A549 (cell line): ENCODE measurements around the gene IL23A. TPM values are rescaled to one million over a fixed set of nuclear protein-coding genes. Genes with fewer than 3 reads are reported as not detected.

Experiments used
- ATAC-seq, 2 experiments: fragments of 200-7000 bp in 1 of 2; fragments of >200 bp in 1 of 2; cut with Nextera tagmentation in 1 of 2; cut with Tn5 transposase in 1 of 2; 3 replicates each; pipeline versions ENCODE4 v1.8.0 to v1.9.1; 2018 to 2020; ENCODE audit warnings: mild to moderate bottlenecking in 1 of 2, moderate library complexity in 1 of 2
- CTCF ChIA-PET: fragments of 300-600 bp; sonication (Branson Sonifier 250); formaldehyde crosslinking; extraction: SDS; loops from one replicate; lab custom pipeline; 2021; ENCODE audit warnings: antibody characterized with exemption, inconsistent platforms; lab: Yijun Ruan, JAX
- POLR2A ChIA-PET: fragments of 350-600 bp; formaldehyde crosslinking; extraction: SDS; loops from one replicate; lab custom pipeline; 2021; ENCODE audit warnings: antibody characterized with exemption, inconsistent platforms; lab: Yijun Ruan, JAX
- DNase-seq, 2 experiments: peaks; one replicate each; pipeline versions ENCODE4 v3.0.0 to v3.0.0-alpha.2; 2011 to 2016; ENCODE audit warnings: low read depth in 1 of 2, low spot score in 1 of 2
- FAIRE-seq: peaks from 2 replicates; lab custom pipeline; 2011; peaks lifted over from hg19 to GRCh38; lab: Jason Lieb, UNC
- H3K27ac ChIP-seq, 2 experiments: fragments of >200 bp; sonication (Bioruptor Twin); formaldehyde crosslinking; 3 replicates each; pipeline ENCODE4 v1.5.1; 2016 to 2017
- H3K4me1 ChIP-seq: fragments of >200 bp; sonication (Bioruptor Twin); formaldehyde crosslinking; 3 replicates; pipeline ENCODE4 v1.6.1; 2016
- H3K4me2 ChIP-seq: fragments of >200 bp; sonication (Bioruptor Twin); formaldehyde crosslinking; 3 replicates; pipeline ENCODE4 v1.6.1; 2016
- H3K4me3 ChIP-seq: fragments of >200 bp; sonication (Bioruptor Twin); formaldehyde crosslinking; 3 replicates; pipeline ENCODE4 v1.5.1; 2016
- H3K9me3 ChIP-seq: fragments of >200 bp; sonication (Bioruptor Twin); formaldehyde crosslinking; 3 replicates; pipeline ENCODE4 v1.6.1; 2016
- BHLHE40 ChIP-seq: IDR thresholded peaks from 2 replicates; pipeline ENCODE4 v1.6.1; 2012; ENCODE audit warnings: low read depth, low read length, inconsistent platforms
- CBX2 ChIP-seq: fragments of 200-600 bp; sonication (generic); IDR thresholded peaks from 2 replicates; pipeline ENCODE4 v1.6.1; 2016; ENCODE audit warnings: low read depth, mild to moderate bottlenecking, borderline replicate concordance
- CHD2 ChIP-seq: fragments of 150-350 bp; IDR thresholded peaks from 2 replicates; pipeline ENCODE4 v1.6.1; 2014; ENCODE audit warnings: low read length; ENCODE audit not compliant: partially characterized antibody
- EHMT2 ChIP-seq: fragments of 200-600 bp; sonication (generic); IDR thresholded peaks from 2 replicates; pipeline ENCODE4 v1.6.1; 2016; ENCODE audit warnings: antibody characterized with exemption, low read depth, mild to moderate bottlenecking, moderate library complexity
- EP300 ChIP-seq, 2 experiments: fragments of >200 bp; sonication (Bioruptor Twin); formaldehyde crosslinking; IDR thresholded peaks; 2 replicates in 1 of 2; 3 replicates in 1 of 2; pipeline ENCODE4 v1.6.1; 2016 to 2017
- ESRRA ChIP-seq: fragments of 150-350 bp; IDR thresholded peaks from 2 replicates; pipeline ENCODE4 v1.6.1; 2014; ENCODE audit warnings: mild to moderate bottlenecking, low read length, borderline replicate concordance
- FOSB ChIP-seq: fragments of 250-450 bp; sonication (Bioruptor Pico); IDR thresholded peaks from 2 replicates; pipeline ENCODE4 v1.5.0; 2020; ENCODE audit warnings: mild to moderate bottlenecking, moderate library complexity
- FOSL2 ChIP-seq, 2 experiments: fragments of 450-650 bp in 1 of 2; fragments of >200 bp in 1 of 2; sonication (Bioruptor Twin) in 1 of 2; formaldehyde crosslinking; IDR thresholded peaks; 2 replicates each; pipeline versions ENCODE4 v1.5.0 to v1.6.1; 2016 to 2020; ENCODE audit warnings: mild to moderate bottlenecking in 1 of 2, moderate library complexity in 1 of 2
- FOXS1 ChIP-seq: fragments of 250-450 bp; sonication (Bioruptor Pico); IDR thresholded peaks from 2 replicates; pipeline ENCODE4 v1.5.0; 2020; ENCODE audit warnings: mild to moderate bottlenecking, moderate library complexity
- HDAC2 ChIP-seq: fragments of 200-600 bp; sonication (generic); IDR thresholded peaks from 2 replicates; pipeline ENCODE4 v1.6.1; 2016
- HOXB13 ChIP-seq: fragments of 250-450 bp; sonication (Bioruptor Pico); IDR thresholded peaks from 2 replicates; pipeline ENCODE4 v1.5.0; 2020; ENCODE audit warnings: low read depth, mild to moderate bottlenecking, moderate library complexity
- HOXB5 ChIP-seq: fragments of 250-450 bp; sonication (Bioruptor Pico); IDR thresholded peaks from 2 replicates; pipeline ENCODE4 v1.5.0; 2020; ENCODE audit warnings: mild to moderate bottlenecking, moderate library complexity
- JUN ChIP-seq, 2 experiments: fragments of >200 bp; sonication (Bioruptor Twin); formaldehyde crosslinking; IDR thresholded peaks; 2 replicates in 1 of 2; 3 replicates in 1 of 2; pipeline ENCODE4 v1.6.1; 2016 to 2017
- KDM1A ChIP-seq: fragments of 200-600 bp; sonication (generic); IDR thresholded peaks from 2 replicates; pipeline ENCODE4 v1.6.1; 2016; ENCODE audit warnings: low read depth, mild to moderate bottlenecking
- PHF8 ChIP-seq: fragments of 200-600 bp; sonication (generic); IDR thresholded peaks from 2 replicates; pipeline ENCODE4 v1.6.1; 2016; ENCODE audit warnings: low read depth, mild to moderate bottlenecking, antibody characterized with exemption, moderate library complexity, borderline replicate concordance
- POLR2AphosphoS2 ChIP-seq: conservative IDR thresholded peaks from 2 replicates; pipeline ENCODE4 v1.6.1; 2012; ENCODE audit warnings: low read length, improper control_type of control experiment, inconsistent platforms
- RAD21 ChIP-seq, 2 experiments: fragments of >200 bp in 1 of 2; sonication (Bioruptor Twin) in 1 of 2; formaldehyde crosslinking in 1 of 2; IDR thresholded peaks in 1 of 2; conservative IDR thresholded peaks in 1 of 2; 2 replicates in 1 of 2; 3 replicates in 1 of 2; pipeline ENCODE4 v1.6.1; 2012 to 2018; ENCODE audit warnings: inconsistent platforms in 1 of 2
- RARB ChIP-seq: fragments of 250-450 bp; sonication (Bioruptor Pico); IDR thresholded peaks from 2 replicates; pipeline ENCODE4 v1.8.0; 2021; ENCODE audit warnings: mild to moderate bottlenecking, moderate library complexity
- RCOR1 ChIP-seq: fragments of 150-350 bp; IDR thresholded peaks from 2 replicates; pipeline ENCODE4 v1.6.1; 2014; ENCODE audit warnings: antibody characterized with exemption, low read length, low read depth
- RFX5 ChIP-seq: fragments of 450-650 bp; IDR thresholded peaks from 2 replicates; pipeline ENCODE4 v1.7.1; 2014; ENCODE audit warnings: antibody characterized with exemption, mild to moderate bottlenecking, moderate library complexity
- TFCP2L1 ChIP-seq: fragments of 250-450 bp; sonication (Bioruptor Pico); IDR thresholded peaks from 2 replicates; pipeline ENCODE4 v1.5.0; 2021; ENCODE audit warnings: mild to moderate bottlenecking
- TP53 ChIP-seq: fragments of 250-450 bp; sonication (Bioruptor Pico); IDR thresholded peaks from 2 replicates; pipeline ENCODE4 v1.5.0; 2021; ENCODE audit warnings: mild to moderate bottlenecking, moderate library complexity
- ZNF302 ChIP-seq: fragments of 250-450 bp; sonication (Bioruptor Pico); IDR thresholded peaks from 2 replicates; pipeline ENCODE4 v1.9.0; 2021; ENCODE audit warnings: inconsistent platforms, mild to moderate bottlenecking, moderate library complexity
- ZSCAN20 ChIP-seq: fragments of 250-450 bp; sonication (Bioruptor Pico); IDR thresholded peaks from 2 replicates; pipeline ENCODE4 v1.8.0; 2022; ENCODE audit warnings: mild to moderate bottlenecking, moderate library complexity
- WGBS: methylation state at CpG from one replicate; pipeline ENCODE4 v1.1.6; 2017; ENCODE audit errors: missing lambda C conversion rate; 5-methylcytosine and 5-hydroxymethylcytosine counted together
- polyA plus RNA-seq, 4 experiments: library from polyadenylated mRNA; depleted of rRNA in 3 of 4; stranded (reverse); fragments of >200 nt; fragmentation: RNase III in 1 of 4; extraction: RNeasy Plus Mini Kit Qiagen cat#74134 plus additional on column Dnase treatment in 1 of 4; gene quantifications; 2 replicates in 3 of 4; 3 replicates in 1 of 4; pipeline ENCODE4 v1.2.3, GENCODE V29; 2011 to 2017
- TF ChIP-seq, protein P1 (sequence below): fragments of >200 bp; sonication (Bioruptor Twin); formaldehyde crosslinking; IDR thresholded peaks from 3 replicates; pipeline ENCODE4 v1.5.1; 2016
- TF ChIP-seq, protein P2 (sequence below): IDR thresholded peaks from 2 replicates; pipeline ENCODE4 v1.6.1; 2012; ENCODE audit warnings: low read depth, borderline replicate concordance
- TF ChIP-seq, protein P3 (sequence below): fragments of >200 bp; sonication (Bioruptor Twin); formaldehyde crosslinking; IDR thresholded peaks from 3 replicates; pipeline ENCODE4 v1.6.1; 2016
- TF ChIP-seq, protein P4 (sequence below): fragments of 250-450 bp; sonication (Bioruptor Pico); IDR thresholded peaks from 2 replicates; pipeline ENCODE4 v1.5.0; 2021; ENCODE audit warnings: mild to moderate bottlenecking, moderate library complexity, borderline replicate concordance
- TF ChIP-seq, protein P5 (sequence below): fragments of 150-350 bp; IDR thresholded peaks from 2 replicates; pipeline ENCODE4 v1.6.1; 2014; ENCODE audit warnings: low read depth, mild to moderate bottlenecking, low read length
- TF ChIP-seq, protein P6 (sequence below): fragments of 250-450 bp; sonication (Bioruptor Pico); IDR thresholded peaks from 2 replicates; pipeline ENCODE4 v1.5.0; 2020; ENCODE audit warnings: low read depth, mild to moderate bottlenecking, moderate library complexity

IL23A gene
- polyA plus RNA-seq, 2 of the 4 experiments (the other 2 are of a cell fraction): 0.21 to 0.31 TPM

DNA sequence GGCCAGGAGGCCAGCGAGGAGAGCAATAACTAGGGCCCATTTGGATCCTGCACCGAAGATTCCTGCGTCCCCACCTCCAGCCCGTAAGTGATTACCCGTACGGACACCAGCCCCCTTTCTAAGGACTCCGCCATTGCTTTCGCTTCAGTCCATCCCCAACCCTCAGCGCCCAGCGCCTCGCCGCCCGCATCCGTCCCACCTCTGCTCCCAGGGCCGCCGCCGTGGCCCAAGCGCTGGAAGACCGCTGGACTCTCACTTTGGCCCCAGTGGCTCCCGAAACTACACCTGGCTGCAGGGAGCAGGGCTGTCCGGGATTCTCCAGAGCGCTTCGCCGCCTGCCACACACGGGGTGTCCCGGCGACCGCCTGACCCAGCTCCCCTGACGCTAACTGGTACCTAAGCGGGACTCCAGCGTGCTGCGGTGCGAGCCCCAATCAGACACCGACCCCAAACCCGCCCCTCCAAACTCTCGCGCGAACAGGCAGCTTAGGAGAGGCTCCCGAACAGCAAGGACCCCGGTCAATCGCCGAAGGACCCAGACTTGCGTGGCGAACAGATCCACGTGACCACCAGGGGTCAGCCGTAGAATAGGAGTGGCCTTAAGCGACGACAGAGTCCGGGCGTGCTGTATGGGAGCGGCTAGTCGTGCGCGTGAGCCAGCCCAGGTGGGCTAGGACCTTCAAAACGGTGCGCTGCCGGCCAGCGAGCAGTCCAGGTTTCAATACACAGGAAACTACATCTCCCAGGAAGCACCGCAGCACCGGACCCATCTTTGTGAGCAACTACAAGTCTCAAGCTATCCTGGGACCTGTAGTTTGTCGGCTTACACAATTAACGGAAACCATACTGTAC, 22.8 kb upstream of the IL23A start, which contains the start of gene CNPY2:
Gene CNPY2 (minus strand): TSS at position 367 of the 852 bp plus-strand sequence. CDS start 771 bp downstream, outside the sequence.
- Histone ChIP-seq H3K4me2 (peak within 1 kb of the TSS; percentile 79), H3K27ac (peak within 1 kb of the TSS; percentile 94 to 96), H3K4me1 (peaks cover 11% of the 10 kb centered on the region), H3K9me3 (no peaks in the 10 kb centered on the region), H3K4me3 (peak within 1 kb of the TSS; percentile 93)
- ChIA-PET POLR2A (interaction anchor here (0.6 to 3.1 kb wide), 16 partner anchors 8 to 402 kb away, joined by 3 to 20 read pairs (median 5); partner anchors contain the start of genes COQ10A, CS, IL23A and PA2G4), CTCF (interaction anchor here (0.5 to 2.5 kb wide), 16 partner anchors 10 to 152 kb away, joined by 3 to 14 read pairs (median 4); partner anchors contain the start of genes ANKRD52, MIP, PAN2 and SMARCC2)
- FAIRE-seq (peak; percentile 56), ATAC-seq (peak; percentile 97), DNase-seq (peak; percentile 97 to 100)
- 2% methylated on average over 58 of the region's 62 CpGs for WGBS
- TF ChIP-seq ZNF302 (CRISPR knock-in tag) (no peak), RCOR1 (no peak), PHF8 (peak; percentile 63; the same call in 1 of the 2 replicates), FOSL2 (IDR thresholded peaks at IDR 0.05) (no peak), FOSL2 (CRISPR knock-in tag; IDR thresholded peaks at IDR 0.05) (no peak), ZSCAN20 (no peak), CBX2 (no peak), TFCP2L1 (CRISPR knock-in tag) (no peak), POLR2AphosphoS2 (no peak), HDAC2 (no peak), EHMT2 (no peak), KDM1A (no peak), HOXB5 (CRISPR knock-in tag) (no peak), BHLHE40 (no peak), ESRRA (no peak), RAD21 (conservative IDR thresholded peaks at IDR 0.05 in 1 of 2, IDR thresholded peaks at IDR 0.05 in 1 of 2) (peak; percentile 30 to 54; a peak in 2 of 5 replicates), FOXS1 (CRISPR knock-in tag) (no peak), HOXB13 (CRISPR knock-in tag) (no peak), FOSB (CRISPR knock-in tag) (no peak), RFX5 (no peak), EP300 (IDR thresholded peaks at IDR 0.05) (no peak), TP53 (no peak), RARB (CRISPR knock-in tag) (no peak), JUN (IDR thresholded peaks at IDR 0.05) (peak; percentile 74 to 84; a peak in 4 of 5 replicates), CHD2 (peak; percentile 93)
- TF ChIP-seq, protein P1, sequence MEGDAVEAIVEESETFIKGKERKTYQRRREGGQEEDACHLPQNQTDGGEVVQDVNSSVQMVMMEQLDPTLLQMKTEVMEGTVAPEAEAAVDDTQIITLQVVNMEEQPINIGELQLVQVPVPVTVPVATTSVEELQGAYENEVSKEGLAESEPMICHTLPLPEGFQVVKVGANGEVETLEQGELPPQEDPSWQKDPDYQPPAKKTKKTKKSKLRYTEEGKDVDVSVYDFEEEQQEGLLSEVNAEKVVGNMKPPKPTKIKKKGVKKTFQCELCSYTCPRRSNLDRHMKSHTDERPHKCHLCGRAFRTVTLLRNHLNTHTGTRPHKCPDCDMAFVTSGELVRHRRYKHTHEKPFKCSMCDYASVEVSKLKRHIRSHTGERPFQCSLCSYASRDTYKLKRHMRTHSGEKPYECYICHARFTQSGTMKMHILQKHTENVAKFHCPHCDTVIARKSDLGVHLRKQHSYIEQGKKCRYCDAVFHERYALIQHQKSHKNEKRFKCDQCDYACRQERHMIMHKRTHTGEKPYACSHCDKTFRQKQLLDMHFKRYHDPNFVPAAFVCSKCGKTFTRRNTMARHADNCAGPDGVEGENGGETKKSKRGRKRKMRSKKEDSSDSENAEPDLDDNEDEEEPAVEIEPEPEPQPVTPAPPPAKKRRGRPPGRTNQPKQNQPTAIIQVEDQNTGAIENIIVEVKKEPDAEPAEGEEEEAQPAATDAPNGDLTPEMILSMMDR: no peak
- TF ChIP-seq, protein P2, sequence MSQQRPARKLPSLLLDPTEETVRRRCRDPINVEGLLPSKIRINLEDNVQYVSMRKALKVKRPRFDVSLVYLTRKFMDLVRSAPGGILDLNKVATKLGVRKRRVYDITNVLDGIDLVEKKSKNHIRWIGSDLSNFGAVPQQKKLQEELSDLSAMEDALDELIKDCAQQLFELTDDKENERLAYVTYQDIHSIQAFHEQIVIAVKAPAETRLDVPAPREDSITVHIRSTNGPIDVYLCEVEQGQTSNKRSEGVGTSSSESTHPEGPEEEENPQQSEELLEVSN: peak; percentile 66; the same call in 1 of the 2 replicates
- TF ChIP-seq, protein P3, sequence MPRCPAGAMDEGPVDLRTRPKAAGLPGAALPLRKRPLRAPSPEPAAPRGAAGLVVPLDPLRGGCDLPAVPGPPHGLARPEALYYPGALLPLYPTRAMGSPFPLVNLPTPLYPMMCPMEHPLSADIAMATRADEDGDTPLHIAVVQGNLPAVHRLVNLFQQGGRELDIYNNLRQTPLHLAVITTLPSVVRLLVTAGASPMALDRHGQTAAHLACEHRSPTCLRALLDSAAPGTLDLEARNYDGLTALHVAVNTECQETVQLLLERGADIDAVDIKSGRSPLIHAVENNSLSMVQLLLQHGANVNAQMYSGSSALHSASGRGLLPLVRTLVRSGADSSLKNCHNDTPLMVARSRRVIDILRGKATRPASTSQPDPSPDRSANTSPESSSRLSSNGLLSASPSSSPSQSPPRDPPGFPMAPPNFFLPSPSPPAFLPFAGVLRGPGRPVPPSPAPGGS: peak; percentile 36; the same call in 1 of the 3 replicates
- TF ChIP-seq, protein P4, sequence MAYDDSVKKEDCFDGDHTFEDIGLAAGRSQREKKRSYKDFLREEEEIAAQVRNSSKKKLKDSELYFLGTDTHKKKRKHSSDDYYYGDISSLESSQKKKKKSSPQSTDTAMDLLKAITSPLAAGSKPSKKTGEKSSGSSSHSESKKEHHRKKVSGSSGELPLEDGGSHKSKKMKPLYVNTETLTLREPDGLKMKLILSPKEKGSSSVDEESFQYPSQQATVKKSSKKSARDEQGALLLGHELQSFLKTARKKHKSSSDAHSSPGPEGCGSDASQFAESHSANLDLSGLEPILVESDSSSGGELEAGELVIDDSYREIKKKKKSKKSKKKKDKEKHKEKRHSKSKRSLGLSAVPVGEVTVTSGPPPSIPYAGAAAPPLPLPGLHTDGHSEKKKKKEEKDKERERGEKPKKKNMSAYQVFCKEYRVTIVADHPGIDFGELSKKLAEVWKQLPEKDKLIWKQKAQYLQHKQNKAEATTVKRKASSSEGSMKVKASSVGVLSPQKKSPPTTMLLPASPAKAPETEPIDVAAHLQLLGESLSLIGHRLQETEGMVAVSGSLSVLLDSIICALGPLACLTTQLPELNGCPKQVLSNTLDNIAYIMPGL (CRISPR knock-in tag): no peak
- TF ChIP-seq, protein P5, sequence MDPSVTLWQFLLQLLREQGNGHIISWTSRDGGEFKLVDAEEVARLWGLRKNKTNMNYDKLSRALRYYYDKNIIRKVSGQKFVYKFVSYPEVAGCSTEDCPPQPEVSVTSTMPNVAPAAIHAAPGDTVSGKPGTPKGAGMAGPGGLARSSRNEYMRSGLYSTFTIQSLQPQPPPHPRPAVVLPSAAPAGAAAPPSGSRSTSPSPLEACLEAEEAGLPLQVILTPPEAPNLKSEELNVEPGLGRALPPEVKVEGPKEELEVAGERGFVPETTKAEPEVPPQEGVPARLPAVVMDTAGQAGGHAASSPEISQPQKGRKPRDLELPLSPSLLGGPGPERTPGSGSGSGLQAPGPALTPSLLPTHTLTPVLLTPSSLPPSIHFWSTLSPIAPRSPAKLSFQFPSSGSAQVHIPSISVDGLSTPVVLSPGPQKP: no peak
- TF ChIP-seq, protein P6, sequence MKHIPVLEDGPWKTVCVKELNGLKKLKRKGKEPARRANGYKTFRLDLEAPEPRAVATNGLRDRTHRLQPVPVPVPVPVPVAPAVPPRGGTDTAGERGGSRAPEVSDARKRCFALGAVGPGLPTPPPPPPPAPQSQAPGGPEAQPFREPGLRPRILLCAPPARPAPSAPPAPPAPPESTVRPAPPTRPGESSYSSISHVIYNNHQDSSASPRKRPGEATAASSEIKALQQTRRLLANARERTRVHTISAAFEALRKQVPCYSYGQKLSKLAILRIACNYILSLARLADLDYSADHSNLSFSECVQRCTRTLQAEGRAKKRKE (CRISPR knock-in tag): no peak
